ENCODE measurements around the gene PRDM13. TPM values are rescaled to one million over a fixed set of nuclear protein-coding genes. Genes with fewer than 3 reads are reported as not detected.

PRDM13 gene
- total RNA-seq, 1 experiment from 2014 or later: not detected

DNA sequence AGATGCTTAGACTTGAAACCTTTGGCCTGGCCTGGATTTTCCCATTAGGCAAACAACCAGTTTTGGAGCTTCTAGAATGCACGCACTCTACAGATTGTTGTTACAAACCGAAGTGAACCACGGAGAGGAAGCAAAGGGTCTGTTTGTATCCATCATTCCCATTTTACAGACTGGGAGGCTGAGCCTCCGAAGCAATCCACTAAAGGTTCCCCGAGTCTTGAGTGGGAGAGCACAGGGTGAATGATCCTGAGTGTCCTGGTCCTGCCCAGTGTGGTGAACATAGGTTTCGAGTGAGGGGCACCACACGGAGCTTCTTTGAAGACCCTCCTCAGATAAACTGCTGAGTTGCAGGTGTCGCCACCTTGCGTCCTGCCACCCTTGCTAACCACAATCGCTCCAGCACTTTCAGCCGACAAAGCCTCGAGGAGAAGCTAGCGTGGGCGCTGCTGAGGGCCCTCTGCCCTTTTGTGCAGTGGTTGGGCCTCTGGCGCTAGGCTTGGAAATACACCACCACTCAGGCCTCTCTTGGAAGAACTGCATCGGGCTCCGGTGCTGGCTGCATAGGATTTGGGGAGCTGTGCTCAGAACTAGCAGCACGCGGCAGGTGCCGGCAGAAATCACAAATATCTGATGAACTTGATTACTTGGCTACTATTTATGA lies 1.4 kb upstream of the PRDM13 start:
- no peak overlapping the region for H3K4me3 ChIP-seq (ENCODE audit: low read depth in 2 of 2, low read length in 2 of 2)
- ChIA-PET POLR2A (interaction anchor here (0.7 kb wide), 1 partner anchor 204 kb away, joined by 4 read pairs; no protein-coding TSS in a partner anchor), CTCF (no interaction called here)
- intact Hi-C loops (cut with micrococcal nuclease; ENCODE audit: unreplicated experiment) (no loop called here), in situ Hi-C loops (cut with HindIII; ENCODE audit: low pct_unique_long_range_greater_than_20kb, low sequenced_read_pairs) (no loop called here)
- no peak overlapping the region for H3K27ac ChIP-seq (ENCODE audit: low read length)
- TF ChIP-seq SIN3A (IDR thresholded peaks at IDR 0.05; ENCODE audit: borderline replicate concordance, insufficient read depth, low read depth, low read length) (no peak), POLR2AphosphoS5 (IDR thresholded peaks at IDR 0.05; ENCODE audit: low read depth, low read length) (no peak), TCF7L2 (IDR thresholded peaks at IDR 0.05; ENCODE audit: low read depth, low read length) (no peak)
- TF ChIP-seq, protein P1, sequence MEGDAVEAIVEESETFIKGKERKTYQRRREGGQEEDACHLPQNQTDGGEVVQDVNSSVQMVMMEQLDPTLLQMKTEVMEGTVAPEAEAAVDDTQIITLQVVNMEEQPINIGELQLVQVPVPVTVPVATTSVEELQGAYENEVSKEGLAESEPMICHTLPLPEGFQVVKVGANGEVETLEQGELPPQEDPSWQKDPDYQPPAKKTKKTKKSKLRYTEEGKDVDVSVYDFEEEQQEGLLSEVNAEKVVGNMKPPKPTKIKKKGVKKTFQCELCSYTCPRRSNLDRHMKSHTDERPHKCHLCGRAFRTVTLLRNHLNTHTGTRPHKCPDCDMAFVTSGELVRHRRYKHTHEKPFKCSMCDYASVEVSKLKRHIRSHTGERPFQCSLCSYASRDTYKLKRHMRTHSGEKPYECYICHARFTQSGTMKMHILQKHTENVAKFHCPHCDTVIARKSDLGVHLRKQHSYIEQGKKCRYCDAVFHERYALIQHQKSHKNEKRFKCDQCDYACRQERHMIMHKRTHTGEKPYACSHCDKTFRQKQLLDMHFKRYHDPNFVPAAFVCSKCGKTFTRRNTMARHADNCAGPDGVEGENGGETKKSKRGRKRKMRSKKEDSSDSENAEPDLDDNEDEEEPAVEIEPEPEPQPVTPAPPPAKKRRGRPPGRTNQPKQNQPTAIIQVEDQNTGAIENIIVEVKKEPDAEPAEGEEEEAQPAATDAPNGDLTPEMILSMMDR (IDR thresholded peaks at IDR 0.05): no peak
- TF ChIP-seq, protein P2, sequence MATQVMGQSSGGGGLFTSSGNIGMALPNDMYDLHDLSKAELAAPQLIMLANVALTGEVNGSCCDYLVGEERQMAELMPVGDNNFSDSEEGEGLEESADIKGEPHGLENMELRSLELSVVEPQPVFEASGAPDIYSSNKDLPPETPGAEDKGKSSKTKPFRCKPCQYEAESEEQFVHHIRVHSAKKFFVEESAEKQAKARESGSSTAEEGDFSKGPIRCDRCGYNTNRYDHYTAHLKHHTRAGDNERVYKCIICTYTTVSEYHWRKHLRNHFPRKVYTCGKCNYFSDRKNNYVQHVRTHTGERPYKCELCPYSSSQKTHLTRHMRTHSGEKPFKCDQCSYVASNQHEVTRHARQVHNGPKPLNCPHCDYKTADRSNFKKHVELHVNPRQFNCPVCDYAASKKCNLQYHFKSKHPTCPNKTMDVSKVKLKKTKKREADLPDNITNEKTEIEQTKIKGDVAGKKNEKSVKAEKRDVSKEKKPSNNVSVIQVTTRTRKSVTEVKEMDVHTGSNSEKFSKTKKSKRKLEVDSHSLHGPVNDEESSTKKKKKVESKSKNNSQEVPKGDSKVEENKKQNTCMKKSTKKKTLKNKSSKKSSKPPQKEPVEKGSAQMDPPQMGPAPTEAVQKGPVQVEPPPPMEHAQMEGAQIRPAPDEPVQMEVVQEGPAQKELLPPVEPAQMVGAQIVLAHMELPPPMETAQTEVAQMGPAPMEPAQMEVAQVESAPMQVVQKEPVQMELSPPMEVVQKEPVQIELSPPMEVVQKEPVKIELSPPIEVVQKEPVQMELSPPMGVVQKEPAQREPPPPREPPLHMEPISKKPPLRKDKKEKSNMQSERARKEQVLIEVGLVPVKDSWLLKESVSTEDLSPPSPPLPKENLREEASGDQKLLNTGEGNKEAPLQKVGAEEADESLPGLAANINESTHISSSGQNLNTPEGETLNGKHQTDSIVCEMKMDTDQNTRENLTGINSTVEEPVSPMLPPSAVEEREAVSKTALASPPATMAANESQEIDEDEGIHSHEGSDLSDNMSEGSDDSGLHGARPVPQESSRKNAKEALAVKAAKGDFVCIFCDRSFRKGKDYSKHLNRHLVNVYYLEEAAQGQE (IDR thresholded peaks at IDR 0.05; ENCODE audit: insufficient read depth in 1 of 2, low read depth in 2 of 2, low read length in 1 of 2): no peak
- no peaks in the 10 kb centered on the region for H3K36me3 ChIP-seq (ENCODE audit: control insufficient read depth, insufficient read depth, low read length)
- no peak for ATAC-seq
- no TSS peak for BruUV-seq (replicated peaks)
- peaks cover 44% of the 10 kb centered on the region for H3K27me3 ChIP-seq (ENCODE audit: control insufficient read depth, insufficient read depth, low read length)
- no peaks in the 10 kb centered on the region for H3K9me3 ChIP-seq (ENCODE audit: control insufficient read depth, insufficient read depth, low read depth, low read length)
- DNase-seq (ENCODE audit: low read depth, low spot score): no peak
- no peaks in the 10 kb centered on the region for H3K4me1 ChIP-seq (ENCODE audit: control insufficient read depth, insufficient read depth, low read length)

DNA sequence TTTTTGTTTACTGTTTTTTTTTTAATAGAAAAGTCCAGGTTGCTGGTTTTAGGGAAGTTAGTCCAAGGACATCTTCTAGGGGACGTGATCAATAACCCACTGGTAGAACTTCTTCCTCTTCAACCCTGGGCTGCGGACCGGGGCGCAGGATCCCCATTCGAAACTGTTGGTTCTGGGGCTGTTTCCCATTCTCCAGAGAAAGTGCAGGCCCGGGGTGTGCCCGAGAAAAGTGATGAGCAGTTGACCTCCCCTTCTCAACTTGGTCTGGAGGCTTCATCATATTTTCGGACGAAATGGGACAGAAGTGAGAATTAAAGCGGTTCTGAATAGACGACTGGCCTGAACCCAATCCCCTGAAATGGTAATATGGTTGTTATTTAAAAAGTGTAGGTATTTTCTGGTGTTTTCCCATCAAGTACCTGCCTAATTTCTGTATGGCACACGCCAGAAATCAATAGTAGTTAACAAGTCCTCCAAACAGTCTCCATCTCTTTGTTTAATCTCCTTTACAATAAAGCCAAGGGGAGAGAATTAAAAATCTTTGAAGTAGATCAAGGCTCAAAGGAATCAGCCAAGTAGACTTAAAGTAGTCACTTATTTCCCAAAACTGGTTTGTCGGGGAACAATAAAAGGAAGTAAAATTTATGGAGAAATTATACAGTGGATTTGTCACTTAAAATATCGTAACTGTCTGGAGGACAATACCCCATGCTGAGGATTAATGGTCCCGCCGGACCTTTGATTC lies 550 bp upstream of the PRDM13 start:
- H3K4me3 ChIP-seq (ENCODE audit: low read depth in 2 of 2, low read length in 2 of 2): no peak overlapping the region
- ATAC-seq: no peak
- DNase-seq (ENCODE audit: low read depth, low spot score): no peak
- TF ChIP-seq, protein P1 (IDR thresholded peaks at IDR 0.05): no peak
- TF ChIP-seq TCF7L2 (IDR thresholded peaks at IDR 0.05; ENCODE audit: low read depth, low read length) (no peak), SIN3A (IDR thresholded peaks at IDR 0.05; ENCODE audit: borderline replicate concordance, insufficient read depth, low read depth, low read length) (no peak), POLR2AphosphoS5 (IDR thresholded peaks at IDR 0.05; ENCODE audit: low read depth, low read length) (no peak)
- TF ChIP-seq, protein P2 (IDR thresholded peaks at IDR 0.05; ENCODE audit: insufficient read depth in 1 of 2, low read depth in 2 of 2, low read length in 1 of 2): no peak
- ChIA-PET POLR2A (interaction anchor here (0.7 kb wide), 1 partner anchor 203 kb away, joined by 4 read pairs; no protein-coding TSS in a partner anchor), CTCF (no interaction called here)
- no peak overlapping the region for H3K27ac ChIP-seq (ENCODE audit: low read length)
- H3K9me3 ChIP-seq (ENCODE audit: control insufficient read depth, insufficient read depth, low read depth, low read length): no peaks in the 10 kb centered on the region
- intact Hi-C loops (cut with micrococcal nuclease; ENCODE audit: unreplicated experiment) (no loop called here), in situ Hi-C loops (cut with HindIII; ENCODE audit: low pct_unique_long_range_greater_than_20kb, low sequenced_read_pairs) (no loop called here)
- no peaks in the 10 kb centered on the region for H3K36me3 ChIP-seq (ENCODE audit: control insufficient read depth, insufficient read depth, low read length)
- H3K4me1 ChIP-seq (ENCODE audit: control insufficient read depth, insufficient read depth, low read length): no peaks in the 10 kb centered on the region
- no TSS peak for BruUV-seq (replicated peaks)
- peaks cover 51% of the 10 kb centered on the region for H3K27me3 ChIP-seq (ENCODE audit: control insufficient read depth, insufficient read depth, low read length)

Data from Panc1 (cell line).